HG02623 (cell line): ENCODE results near the gene EBI3.
"Not testable (repeated sequence)": the region's sequence is repeated elsewhere in the genome, so short reads cannot be mapped to it uniquely, and the experiment has no call there.

Source experiments
- ATAC-seq: cut with Tn5 transposase; IDR thresholded peaks from one replicate; pipeline ENCODE4 v1.9.1; 2021; ENCODE audit warnings: moderate library complexity; ENCODE audit not compliant: unreplicated experiment

EBI3 gene

DNA sequence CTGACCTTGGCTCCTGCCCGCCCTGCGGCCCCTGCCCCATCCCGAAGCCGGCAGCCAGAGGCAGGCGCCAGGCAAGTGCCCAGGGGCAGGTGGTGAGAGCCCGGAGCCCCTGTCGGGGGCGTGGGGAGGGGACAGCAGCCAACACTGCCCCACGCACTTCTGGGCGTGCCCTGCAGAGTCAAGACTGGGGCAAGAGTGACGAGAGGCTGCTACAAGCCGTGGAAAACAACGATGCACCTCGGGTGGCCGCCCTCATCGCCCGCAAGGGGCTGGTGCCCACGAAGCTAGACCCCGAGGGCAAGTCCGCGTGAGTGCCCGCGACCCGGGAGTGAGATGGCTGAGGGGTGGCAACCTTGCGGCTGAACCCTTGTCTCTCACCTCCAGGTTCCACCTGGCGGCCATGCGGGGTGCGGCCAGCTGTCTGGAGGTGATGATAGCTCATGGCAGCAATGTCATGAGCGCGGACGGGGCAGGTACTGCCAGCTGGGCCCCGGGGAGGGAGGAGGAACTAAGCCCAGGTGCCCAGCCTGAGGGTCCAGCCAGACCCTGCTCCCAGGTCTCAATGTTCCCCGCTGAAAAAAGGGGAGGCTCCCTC, 29.5 kb upstream of the EBI3 start:
- no peak for ATAC-seq

DNA sequence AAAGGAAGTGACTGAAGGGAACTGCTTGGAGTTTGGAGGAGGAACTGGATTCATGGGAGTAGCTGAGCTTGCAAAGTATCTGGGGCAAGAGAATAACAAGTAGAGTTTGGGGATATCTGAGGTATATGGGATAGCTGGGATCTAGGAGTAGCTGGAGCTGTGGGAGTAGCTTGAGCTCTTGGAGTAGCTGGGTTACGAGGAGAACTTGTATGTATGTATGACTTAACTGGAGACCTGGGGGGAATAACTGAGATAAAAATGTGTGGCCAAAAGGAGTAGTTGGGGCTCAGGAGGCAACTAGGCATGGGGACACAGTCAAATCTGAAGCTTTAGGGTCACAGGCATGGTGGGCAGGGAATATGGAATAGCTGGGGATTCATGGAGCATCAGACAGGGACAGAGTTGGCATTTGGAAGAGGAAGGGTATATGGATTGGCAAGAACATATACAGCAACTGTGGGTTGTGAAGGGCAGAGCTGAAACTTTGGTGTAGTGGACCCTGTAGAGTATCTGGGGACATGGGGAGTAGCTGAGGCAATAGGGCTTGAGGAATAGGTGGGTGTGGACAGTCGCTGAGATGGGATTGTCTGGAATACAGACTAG, 28.3 kb upstream of the EBI3 start:
- ATAC-seq = no peak

DNA sequence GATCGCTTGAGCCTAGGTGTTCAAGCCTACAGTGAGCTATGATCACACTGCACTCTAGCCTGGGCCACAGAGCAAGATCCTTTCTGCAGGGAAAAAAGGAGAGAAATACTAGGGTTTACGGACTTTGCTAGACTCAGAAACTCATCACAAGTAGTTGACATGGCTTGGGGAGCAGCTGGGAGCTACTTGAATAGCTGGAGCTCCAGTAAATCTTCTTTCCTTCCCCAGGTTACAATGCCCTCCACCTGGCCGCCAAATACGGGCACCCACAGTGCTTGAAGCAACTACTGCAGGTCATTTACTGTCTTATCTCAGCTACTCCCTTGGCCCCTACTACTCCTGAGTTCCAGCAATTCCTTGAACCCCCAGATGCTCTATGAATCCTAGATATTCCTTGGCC, 27.5 kb upstream of the EBI3 start:
- no peak for ATAC-seq

DNA sequence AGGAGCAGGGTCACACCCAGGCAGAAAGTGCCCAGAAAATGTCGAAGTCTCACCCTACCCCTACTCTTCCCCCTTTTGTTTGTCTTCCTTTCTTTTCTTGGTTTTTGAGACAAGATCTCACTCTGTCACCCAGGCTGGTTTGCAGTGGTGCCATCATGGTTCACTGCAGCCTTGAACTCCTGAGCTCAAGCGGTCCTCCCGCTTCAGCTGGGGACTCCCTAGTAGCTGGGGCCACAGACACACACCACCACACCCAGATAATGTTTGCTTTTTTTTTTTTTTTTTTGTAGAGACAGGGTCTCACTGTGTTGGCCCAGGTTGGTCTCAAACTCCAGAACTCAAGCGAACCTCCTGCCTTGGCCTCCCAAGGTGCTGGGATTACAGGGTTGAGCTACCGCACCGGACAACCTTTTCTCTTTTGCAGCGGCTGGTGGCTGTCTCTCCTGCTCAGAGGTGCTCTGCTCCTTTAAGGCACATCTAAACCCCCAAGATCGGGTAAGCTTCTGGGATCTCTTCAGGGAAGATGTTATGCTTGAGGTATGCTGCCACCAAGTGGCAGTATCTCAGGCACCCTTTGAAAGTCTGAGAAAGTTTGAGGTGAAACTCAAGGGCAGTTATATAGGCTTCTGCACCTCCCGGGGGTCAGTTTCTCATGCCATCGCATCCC, 22.4 kb upstream of the EBI3 start:
- ATAC-seq = no peak

DNA sequence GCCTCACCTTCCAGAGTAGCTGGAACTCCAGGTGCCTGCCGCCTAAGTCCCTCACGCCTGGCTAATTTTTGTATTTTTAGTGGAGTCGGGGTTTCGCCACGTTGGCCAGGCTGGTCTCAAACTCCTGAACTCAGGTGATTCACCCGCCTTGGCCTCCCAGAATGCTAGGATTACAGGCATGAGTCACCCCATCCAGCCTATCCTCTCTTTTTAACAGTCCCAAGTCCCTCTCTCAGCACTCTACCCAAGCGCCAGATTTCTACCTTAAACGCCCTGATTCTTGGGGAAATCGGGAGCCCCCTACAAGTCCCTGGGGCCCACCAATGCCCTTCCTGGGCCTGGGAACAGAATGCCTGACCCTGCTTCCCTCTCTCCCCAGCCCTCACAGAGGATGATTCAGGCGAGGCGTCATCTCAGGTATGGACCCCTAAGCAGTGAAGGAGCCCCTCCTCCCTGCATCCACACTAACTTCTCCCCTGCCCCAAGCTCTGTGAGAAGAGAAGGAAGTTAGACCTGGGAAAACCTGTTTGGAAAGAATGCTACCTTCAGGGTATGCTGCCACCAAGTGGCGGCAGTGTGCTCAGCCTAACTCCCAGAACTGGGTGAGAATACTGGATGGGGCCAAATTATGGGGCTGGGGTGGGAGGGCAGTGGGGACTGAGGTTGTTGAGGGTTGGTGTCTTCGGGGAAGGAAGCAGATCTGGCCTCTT, 20.8 kb upstream of the EBI3 start:
- ATAC-seq = no peak

DNA sequence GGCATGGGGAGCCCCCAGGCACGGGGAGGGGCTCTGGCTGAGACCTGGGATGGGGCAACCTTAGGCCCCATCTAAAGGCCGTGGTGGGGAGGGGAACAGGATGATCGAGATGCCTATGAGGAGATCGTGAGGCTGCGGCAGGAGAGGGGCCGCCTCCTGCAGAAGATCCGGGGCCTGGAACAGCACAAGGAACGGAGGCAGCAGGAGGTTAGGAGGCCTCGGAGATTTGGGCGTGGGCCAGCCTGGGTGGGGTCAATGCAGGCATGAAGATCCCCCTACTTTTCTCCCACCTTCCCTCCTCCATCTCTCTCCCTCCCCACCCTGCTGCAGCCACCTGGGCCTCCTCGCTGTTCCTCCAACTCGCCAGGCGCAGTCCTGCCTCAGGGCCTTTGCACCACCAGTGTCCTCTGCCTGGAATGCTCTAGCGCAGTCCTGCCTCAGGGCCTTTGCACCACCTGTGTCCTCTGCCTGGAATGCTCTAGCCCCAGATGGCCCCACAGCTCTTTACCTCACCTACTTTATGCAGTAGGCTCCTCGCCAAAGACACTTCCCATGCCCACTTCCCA, 19.1 kb upstream of the EBI3 start:
- no peak for ATAC-seq

DNA sequence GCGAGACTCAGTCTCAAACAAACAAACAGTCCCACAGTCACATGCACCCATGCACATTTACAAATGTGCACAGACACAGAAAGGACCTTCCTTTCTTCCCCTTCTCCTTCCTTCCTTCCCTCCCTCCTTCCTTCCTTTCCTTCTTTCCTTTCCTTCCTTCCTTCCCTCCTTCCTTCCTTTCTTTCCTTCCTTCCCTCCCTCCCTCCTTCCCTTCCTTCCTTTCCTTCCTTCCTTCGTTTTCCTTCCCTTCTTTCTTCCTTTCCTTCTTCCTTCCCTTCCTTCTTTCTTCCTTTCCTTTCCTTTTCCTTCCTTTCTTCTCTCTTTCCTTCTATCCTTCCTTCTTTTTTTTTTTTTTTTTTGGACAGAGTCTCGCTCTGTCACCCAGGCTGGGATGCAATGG, 16.2 kb upstream of the EBI3 start:
- no peak for ATAC-seq

DNA sequence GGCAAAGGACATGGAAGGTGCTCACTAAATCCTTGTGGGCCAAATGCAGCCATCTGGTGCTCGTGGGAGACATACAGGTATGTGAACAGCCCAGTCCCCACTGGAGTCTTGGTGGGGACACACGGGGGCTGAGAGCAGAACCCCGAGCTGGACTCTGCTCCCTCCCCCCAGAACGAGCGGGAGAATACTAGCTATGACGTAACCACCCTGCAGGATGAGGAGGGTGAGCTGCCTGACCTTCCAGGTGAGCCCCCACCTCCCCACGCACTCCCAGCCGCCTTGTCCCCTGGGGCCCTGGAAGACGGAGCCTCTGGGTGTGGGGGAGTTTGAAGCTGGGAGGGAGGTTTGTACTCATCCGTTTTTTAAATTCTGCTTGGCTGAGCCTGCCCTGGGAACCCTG, 13.5 kb upstream of the EBI3 start:
- no peak for ATAC-seq

DNA sequence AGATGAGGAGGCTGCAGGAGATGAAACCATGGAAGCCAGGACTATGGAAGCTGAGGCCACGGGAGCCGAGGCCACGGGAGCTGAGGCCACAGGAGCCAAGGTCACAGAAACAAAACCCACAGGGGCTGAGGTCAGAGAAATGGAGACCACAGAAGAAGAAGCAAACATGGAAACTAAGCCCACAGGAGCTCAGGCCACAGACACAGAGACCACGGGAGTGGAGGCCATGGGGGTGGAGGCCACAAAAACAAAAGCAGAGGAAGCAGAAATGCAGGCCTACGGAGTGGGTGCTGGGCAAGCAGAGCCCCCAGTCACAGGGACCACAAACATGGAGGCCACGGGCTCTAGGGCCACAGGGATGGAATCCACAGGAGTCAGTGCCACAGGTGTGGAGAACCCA, 12.5 kb upstream of the EBI3 start:
- no peak for ATAC-seq

DNA sequence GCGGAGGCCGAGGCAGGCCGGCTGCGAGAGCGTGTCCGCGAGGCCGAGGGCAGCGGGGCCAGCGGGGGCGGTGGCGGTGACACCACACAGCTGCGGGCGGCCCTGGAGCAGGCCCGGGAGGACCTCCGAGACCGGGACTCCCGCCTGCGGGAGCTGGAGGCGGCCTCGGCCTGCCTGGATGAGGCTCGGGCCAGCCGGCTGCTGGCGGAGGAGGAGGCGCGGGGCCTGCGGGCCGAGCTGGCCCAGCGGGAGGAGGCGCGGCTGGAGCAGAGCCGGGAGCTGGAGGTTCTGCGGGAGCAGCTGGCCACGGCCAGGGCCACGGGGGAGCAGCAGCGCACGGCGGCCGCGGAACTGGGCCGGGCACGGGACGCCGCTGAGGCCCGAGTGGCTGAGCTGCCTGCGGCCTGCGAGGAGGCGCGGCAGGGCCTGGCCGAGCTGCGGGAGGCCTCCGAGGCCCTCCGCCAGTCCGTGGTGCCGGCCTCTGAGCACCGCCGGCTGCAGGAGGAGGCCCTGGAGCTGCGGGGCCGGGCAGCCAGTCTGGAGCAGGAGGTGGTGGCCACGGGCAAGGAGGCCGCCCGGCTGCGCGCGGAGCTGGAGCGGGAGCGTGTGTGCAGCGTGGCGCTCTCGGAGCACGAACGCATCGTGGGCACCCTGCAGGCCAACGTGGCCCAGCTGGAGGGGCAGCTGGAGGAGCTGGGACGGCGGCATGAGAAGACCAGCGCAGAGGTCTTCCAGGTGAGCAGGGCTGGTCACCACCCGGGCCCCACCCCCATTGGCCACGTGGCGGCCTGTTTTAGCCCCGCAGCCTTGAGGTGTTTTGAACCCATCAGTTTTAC, 11.7 kb upstream of the EBI3 start:
- ATAC-seq = no peak

DNA sequence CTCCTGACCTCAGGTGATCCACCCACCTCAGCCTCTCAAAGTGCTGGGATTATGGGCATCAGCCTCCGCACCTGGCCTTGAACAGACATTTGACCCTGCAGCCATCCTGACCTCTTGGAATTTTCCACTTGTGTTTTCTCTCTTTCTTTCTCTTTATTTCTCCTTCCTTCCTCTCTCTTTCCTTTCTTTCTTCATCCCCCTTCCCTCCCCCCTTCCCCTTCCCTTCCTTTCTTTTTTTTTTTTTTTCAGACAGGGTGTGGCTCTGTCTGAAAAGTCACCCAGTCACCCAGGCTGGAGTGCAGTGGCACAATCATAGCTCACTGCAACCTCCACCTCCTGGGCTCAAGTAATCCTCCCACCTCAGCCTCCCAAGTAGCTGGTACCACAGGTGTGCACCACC, 10.8 kb upstream of the EBI3 start:
- not testable (repeated sequence) for ATAC-seq

DNA sequence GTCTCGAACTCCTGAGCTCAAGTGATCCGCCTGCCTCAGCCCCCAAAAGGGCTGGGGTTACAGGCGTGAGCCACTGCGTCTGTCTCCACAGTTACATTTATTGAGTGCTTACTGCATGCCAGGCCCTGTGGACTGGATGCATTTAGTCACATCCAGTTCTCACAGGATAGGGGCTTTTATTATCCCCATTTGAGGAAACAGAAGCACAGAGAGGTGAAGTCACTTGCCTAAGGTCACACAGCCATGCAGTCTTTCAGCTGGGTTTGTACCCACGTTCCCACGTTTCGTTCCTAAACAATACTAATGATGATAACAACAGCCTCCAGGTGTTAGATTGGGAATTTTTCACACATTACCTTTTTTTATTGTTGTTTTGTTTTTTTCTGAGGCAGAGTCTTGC, 9.1 kb upstream of the EBI3 start:
- ATAC-seq = no peak

DNA sequence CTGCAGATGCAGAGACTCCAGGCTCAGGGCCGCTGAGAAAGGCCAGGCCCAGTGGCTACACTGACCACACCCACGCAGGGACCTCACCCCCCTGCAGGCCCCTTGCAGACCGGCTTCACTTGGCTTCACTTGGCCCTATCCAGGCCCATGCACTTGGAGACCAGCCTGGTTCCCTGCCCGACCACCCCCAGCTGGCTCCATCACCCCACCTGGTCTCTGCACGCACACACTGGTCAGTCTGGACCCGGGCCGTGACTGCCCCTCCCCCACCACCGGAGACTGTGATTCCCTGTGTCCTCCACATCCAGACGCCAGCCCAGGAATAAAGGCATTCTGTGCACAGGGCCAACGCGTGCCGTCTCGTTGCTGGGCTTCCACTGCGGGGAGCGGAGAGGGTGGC, 4.9 kb upstream of the EBI3 start:
- no peak for ATAC-seq

DNA sequence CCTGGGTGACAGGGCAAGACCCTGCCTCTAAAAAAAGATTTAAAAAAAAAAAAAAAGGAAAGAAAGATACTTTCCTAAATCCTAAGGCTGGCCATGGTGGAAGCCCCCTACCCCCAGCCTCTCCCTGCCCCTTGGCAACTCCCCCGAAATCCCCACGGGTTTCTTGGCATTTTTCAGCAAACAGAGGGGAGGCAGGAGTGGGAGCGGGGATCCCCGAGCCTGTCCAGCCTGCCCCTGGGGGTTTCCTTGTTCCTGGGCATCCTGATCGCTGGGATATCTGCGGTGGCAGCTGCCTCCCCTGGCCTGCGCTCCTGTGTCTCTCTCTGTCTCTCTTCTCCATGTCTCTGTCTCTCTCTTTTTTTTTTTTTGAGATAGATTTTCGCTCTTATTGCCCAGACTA, 3.4 kb upstream of the EBI3 start:
- no peak for ATAC-seq

DNA sequence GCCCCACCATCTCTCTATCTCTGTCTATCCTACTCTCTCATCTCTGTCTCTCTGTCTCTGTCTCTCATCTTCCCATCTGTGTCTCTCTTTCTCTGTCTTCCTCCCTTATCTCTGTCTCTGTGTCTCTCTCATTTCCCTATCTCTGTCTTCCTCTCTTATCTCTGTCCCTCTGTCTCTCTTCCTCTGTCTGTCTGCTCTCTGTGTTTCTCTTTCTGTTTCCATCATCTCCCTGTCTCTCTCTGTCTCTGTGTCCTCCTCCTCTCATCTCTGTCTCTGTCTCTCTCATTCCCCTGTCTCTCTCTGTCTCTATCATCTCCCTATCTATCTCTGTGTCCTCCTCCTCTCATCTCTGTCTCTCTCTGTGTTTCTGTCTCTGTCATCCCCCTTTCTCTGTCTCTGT, 1.6 kb upstream of the EBI3 start:
- no peak for ATAC-seq

DNA sequence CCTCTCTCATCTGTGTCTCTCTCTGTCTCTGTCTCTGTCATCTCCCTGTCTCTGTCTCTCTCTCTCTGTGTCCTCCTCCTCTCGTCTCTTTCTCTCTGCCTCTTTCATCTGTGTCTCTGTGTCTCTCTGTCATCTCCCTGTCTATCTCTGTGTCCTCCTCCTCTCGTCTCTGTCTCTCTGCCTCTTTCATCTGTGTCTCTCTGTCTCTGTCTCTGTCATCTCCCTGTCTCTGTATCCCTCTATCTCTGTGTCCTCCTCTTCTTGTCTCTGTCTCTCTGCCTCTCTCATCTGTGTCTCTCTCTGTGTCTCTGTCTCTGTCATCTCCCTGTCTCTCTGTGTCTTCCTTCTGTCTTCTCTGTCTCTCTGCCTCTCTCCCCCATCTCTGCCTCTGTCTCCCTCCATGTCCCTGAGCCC, 551 bp upstream of the EBI3 start:
- no peak for ATAC-seq

DNA sequence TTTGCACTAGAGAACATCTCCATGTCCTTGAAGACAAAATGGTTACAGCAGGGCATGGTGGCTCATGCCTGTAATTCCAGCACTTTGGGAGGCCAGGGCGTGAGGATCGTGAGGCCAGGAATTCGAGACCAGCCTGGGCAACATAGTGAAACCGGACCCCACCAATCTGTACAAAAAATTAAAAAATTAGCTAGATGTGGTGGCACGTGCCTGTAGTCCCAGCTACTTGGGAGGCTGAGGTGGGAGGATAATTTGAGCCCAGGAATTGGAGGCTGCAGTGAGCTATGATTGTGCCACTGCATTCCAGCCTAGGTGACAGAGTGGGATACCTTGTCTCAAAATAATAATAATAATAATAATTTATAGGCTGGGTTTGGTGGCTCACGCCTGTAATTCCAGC, 914 bp downstream of the EBI3 start:
- ATAC-seq = not testable (repeated sequence)

DNA sequence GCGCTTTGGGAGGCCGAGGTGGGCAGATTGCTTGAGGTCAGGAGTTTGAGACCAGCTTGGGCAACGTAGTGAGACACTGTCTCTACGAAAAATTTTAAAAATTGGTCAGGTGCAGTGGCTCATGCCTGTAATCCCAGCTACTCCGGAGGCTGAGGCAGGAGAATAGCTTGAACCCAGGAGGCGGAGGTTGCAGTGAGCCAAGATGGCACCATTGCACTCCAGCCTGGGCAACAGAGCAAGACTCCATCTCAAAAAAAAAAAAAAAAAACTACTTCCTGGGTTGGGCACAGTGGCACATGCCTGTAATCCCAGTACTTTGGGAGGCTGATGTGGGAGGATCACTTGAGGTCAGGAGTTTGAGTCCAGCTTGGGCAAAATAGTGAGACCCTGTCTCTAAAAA, 2.2 kb downstream of the EBI3 start:
- not testable (repeated sequence) for ATAC-seq

DNA sequence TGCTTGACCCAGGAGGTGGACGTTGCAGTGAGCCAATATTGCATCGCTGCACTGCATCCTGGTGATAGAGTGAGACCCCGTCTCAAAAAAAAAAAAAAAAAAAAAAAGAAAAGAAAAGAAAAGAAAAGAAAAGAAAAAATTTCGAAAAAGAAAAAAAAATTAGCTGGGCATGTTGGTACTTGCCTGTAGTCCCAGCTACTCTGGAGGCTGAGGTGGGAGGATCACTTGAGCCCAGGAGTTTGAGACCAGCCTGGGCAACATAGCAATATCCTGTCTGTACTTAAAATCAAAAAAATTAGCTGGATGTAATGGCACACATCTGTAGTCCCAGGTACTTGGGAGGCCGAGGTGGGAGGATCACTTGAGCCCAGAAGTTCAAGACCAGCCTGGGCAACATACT, 2.8 kb downstream of the EBI3 start:
- not testable (repeated sequence) for ATAC-seq

DNA sequence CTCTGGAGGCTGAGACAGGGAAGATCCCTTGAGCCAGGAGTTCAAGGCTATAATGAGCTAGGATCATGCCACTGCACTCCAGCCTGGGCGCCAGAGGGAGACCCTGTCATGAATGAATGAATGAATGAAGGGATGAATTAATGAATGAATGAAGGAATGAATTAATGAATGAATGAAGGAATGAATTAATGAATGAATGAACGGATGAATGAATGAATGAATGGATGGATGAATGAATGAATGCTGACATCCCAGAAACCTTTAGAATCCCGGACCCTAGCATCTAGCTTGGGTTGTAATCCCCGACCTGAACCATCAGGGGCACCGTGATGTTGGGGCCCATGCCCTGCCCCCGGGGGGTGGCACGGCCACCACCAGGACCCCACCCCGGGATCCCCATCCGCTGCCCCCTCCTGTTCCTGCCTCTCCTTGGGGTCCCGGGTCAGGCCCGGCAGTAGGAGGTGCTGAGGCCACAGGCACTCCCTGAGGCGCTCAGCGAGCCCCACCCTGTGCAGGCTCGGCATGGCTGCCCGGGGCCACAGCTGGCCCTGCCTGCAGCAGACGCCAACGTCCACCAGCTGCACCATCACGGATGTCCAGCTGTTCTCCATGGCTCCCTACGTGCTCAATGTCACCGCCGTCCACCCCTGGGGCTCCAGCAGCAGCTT, 3.4 kb downstream of the EBI3 start:
- no peak for ATAC-seq
